HEK293 (cell line): Measurements from ENCODE around the gene BCAS3.

ENCODE experiments used
- CTCF ChIA-PET: fragments of 350-600 bp; formaldehyde crosslinking; extraction: SDS; loops from one replicate; lab custom pipeline; 2021; ENCODE audit warnings: antibody characterized with exemption; lab: Yijun Ruan, JAX
- POLR2A ChIA-PET: fragments of 300-600 bp; formaldehyde crosslinking; extraction: SDS; loops from one replicate; lab custom pipeline; 2020; ENCODE audit warnings: antibody characterized with exemption, inconsistent platforms; lab: Yijun Ruan, JAX
- H3K27ac ChIP-seq: fragments of 200-500 bp; sonication (Bioruptor generic); 2 replicates; pipeline ENCODE4 v1.5.1; 2014; ENCODE audit warnings: low read depth, low read length, control low read depth, inconsistent platforms; ENCODE audit errors: extremely low read depth
- H3K36me3 ChIP-seq, 2 experiments: fragments of 200-500 bp in 1 of 2; sonication (Bioruptor generic) in 1 of 2; 1 replicate in 1 of 2; 2 replicates in 1 of 2; pipeline ENCODE4 v1.5.1; 2014 to 2017; ENCODE audit warnings: inconsistent platforms in 2 of 2, low read length in 2 of 2; ENCODE audit not compliant: control insufficient read depth in 2 of 2, insufficient read depth in 1 of 2
- H3K4me1 ChIP-seq: fragments of 200-500 bp; sonication (Bioruptor generic); 2 replicates; pipeline ENCODE4 v1.5.1; 2014; ENCODE audit warnings: mild to moderate bottlenecking, low read length, inconsistent platforms; ENCODE audit not compliant: control insufficient read depth, insufficient read depth
- H3K4me3 ChIP-seq: 2 replicates; pipeline ENCODE4 v1.5.1; 2011; ENCODE audit warnings: low read depth, mild to moderate bottlenecking, control low read depth, low read length, moderate library complexity
- H3K9me3 ChIP-seq: fragments of 200-500 bp; sonication (Bioruptor generic); 2 replicates; pipeline ENCODE4 v1.5.1; 2014; ENCODE audit warnings: low read depth, low read length, inconsistent platforms; ENCODE audit not compliant: control insufficient read depth, insufficient read depth
- BCL6B ChIP-seq: fragments of 450-650 bp; formaldehyde crosslinking; IDR thresholded peaks from 2 replicates; pipeline ENCODE4 v1.5.1; 2017; ENCODE audit warnings: missing biosample characterization, missing genetic modification characterization
- OVOL3 ChIP-seq: fragments of 450-650 bp; formaldehyde crosslinking; IDR thresholded peaks from 2 replicates; pipeline ENCODE4 v1.5.1; 2016; ENCODE audit warnings: missing biosample characterization, missing genetic modification characterization
- PRDM1 ChIP-seq: fragments of 450-650 bp; formaldehyde crosslinking; IDR thresholded peaks from 2 replicates; pipeline ENCODE4; 2016; ENCODE audit warnings: missing biosample characterization, missing genetic modification characterization
- ZBTB17 ChIP-seq: fragments of 450-650 bp; formaldehyde crosslinking; IDR thresholded peaks from 2 replicates; pipeline ENCODE4 v1.5.1; 2016; ENCODE audit warnings: missing biosample characterization, missing genetic modification characterization
- ZNF132 ChIP-seq: fragments of 450-650 bp; formaldehyde crosslinking; IDR thresholded peaks from 2 replicates; pipeline ENCODE4 v1.5.1; 2017; ENCODE audit warnings: missing biosample characterization, missing genetic modification characterization, borderline replicate concordance
- ZNF16 ChIP-seq: fragments of 450-650 bp; formaldehyde crosslinking; IDR thresholded peaks from 2 replicates; pipeline ENCODE4 v1.5.1; 2016; ENCODE audit warnings: low read depth, missing biosample characterization, missing genetic modification characterization
- ZNF18 ChIP-seq: fragments of 450-650 bp; formaldehyde crosslinking; IDR thresholded peaks from 2 replicates; pipeline ENCODE4 v1.5.1; 2016; ENCODE audit warnings: missing biosample characterization, missing genetic modification characterization
- ZNF221 ChIP-seq: fragments of 450-650 bp; formaldehyde crosslinking; IDR thresholded peaks from 2 replicates; pipeline ENCODE4 v1.5.1; 2017; ENCODE audit warnings: missing biosample characterization, missing genetic modification characterization, borderline replicate concordance
- ZNF26 ChIP-seq: fragments of 450-650 bp; formaldehyde crosslinking; IDR thresholded peaks from 2 replicates; pipeline ENCODE4 v1.5.1; 2016; ENCODE audit warnings: missing biosample characterization, missing genetic modification characterization
- ZNF280C ChIP-seq: fragments of 450-650 bp; formaldehyde crosslinking; IDR thresholded peaks from 2 replicates; pipeline ENCODE4 v1.5.1; 2016; ENCODE audit warnings: missing biosample characterization, missing genetic modification characterization
- ZNF292 ChIP-seq: fragments of 450-650 bp; formaldehyde crosslinking; IDR thresholded peaks from 2 replicates; pipeline ENCODE4 v1.5.1; 2016; ENCODE audit warnings: low read depth, missing biosample characterization, missing genetic modification characterization, borderline replicate concordance
- ZNF341 ChIP-seq: fragments of 450-650 bp; formaldehyde crosslinking; IDR thresholded peaks from 2 replicates; pipeline ENCODE4; 2016; ENCODE audit warnings: low read depth, missing biosample characterization, missing genetic modification characterization
- ZNF366 ChIP-seq: fragments of 450-650 bp; formaldehyde crosslinking; conservative IDR thresholded peaks from 2 replicates; pipeline ENCODE4 v1.5.1; 2016; ENCODE audit warnings: missing biosample characterization, missing genetic modification characterization
- ZNF37A ChIP-seq: fragments of 450-650 bp; IDR thresholded peaks from 2 replicates; pipeline ENCODE4 v1.5.1; 2018; ENCODE audit warnings: missing biosample characterization, missing genetic modification characterization
- ZNF416 ChIP-seq: fragments of 450-650 bp; formaldehyde crosslinking; IDR thresholded peaks from 2 replicates; pipeline ENCODE4 v1.5.1; 2016; ENCODE audit warnings: missing biosample characterization, missing genetic modification characterization
- ZNF518A ChIP-seq: fragments of 450-650 bp; formaldehyde crosslinking; conservative IDR thresholded peaks from 2 replicates; pipeline ENCODE4 v1.5.1; 2016; ENCODE audit warnings: low read depth, missing biosample characterization, missing genetic modification characterization
- ZNF677 ChIP-seq: fragments of 450-650 bp; IDR thresholded peaks from 2 replicates; pipeline ENCODE4 v1.5.0; 2018; ENCODE audit warnings: missing biosample characterization, mild to moderate bottlenecking, missing genetic modification characterization, moderate library complexity
- ZNF837 ChIP-seq: fragments of 450-650 bp; formaldehyde crosslinking; IDR thresholded peaks from 2 replicates; pipeline ENCODE4 v1.5.1; 2016; ENCODE audit warnings: missing biosample characterization, missing genetic modification characterization

BCAS3 gene

GRCh38 chr17:61420745-61421398 lies 743.2 kb downstream of the BCAS3 start:
- H3K27ac ChIP-seq = no peak overlapping the region
- POLR2A ChIA-PET = interaction anchor here (0.6 to 0.7 kb wide), 4 partner anchors 27 to 245 kb away, joined by 3 to 4 read pairs (median 3); no protein-coding TSS in a partner anchor
- CTCF ChIA-PET = interaction anchor here (0.6 to 2.9 kb wide), 5 partner anchors 9 to 162 kb away, joined by 3 to 19 read pairs (median 6); no protein-coding TSS in a partner anchor
- no peaks in the 10 kb centered on the region for H3K36me3 ChIP-seq
- H3K4me1 ChIP-seq = no peaks in the 10 kb centered on the region; the same call in 1 of the 2 replicates
- H3K9me3 ChIP-seq = no peaks in the 10 kb centered on the region
- TF ChIP-seq ZNF132 (tag by site-specific recombination) = no peak
- no peak for TF ChIP-seq ZBTB17
- no peak for TF ChIP-seq OVOL3 (tag by site-specific recombination)
- no peak for TF ChIP-seq ZNF37A (tag by site-specific recombination)
- no peak for TF ChIP-seq ZNF18 (tag by site-specific recombination)
- H3K4me3 ChIP-seq = no peak overlapping the region

GRCh38 chr17:61421460-61421859 lies 743.8 kb downstream of the BCAS3 start:
- Histone ChIP-seq H3K27ac (no peak overlapping the region), H3K36me3 (no peaks in the 10 kb centered on the region), H3K4me3 (no peak overlapping the region), H3K4me1 (no peaks in the 10 kb centered on the region), H3K9me3 (no peaks in the 10 kb centered on the region)
- POLR2A ChIA-PET = interaction anchor here (0.6 kb wide), 2 partner anchors 26 to 98 kb away, joined by 3 to 4 read pairs; no protein-coding TSS in a partner anchor
- CTCF ChIA-PET = interaction anchor here (0.9 to 1.6 kb wide), 2 partner anchors 9 to 153 kb away, joined by 5 to 9 read pairs; no protein-coding TSS in a partner anchor
- TF ChIP-seq ZNF677 (tag by site-specific recombination) = no peak
- TF ChIP-seq ZNF837 = no peak
- no peak for TF ChIP-seq ZNF341 (tag by site-specific recombination)
- TF ChIP-seq ZNF16 = no peak
- TF ChIP-seq ZNF26 (tag by site-specific recombination) = no peak
- TF ChIP-seq ZNF280C (tag by site-specific recombination) = no peak

- Histone ChIP-seq H3K9me3 (no peaks in the 10 kb centered on the region), H3K36me3 (no peaks in the 10 kb centered on the region), H3K27ac (no peak overlapping the region), H3K4me1 (no peaks in the 10 kb centered on the region), H3K4me3 (no peak overlapping the region)
- no peak for TF ChIP-seq BCL6B (tag by site-specific recombination)
- TF ChIP-seq ZNF366 (tag by site-specific recombination) = peak; percentile 80
- no peak for TF ChIP-seq ZNF416 (tag by site-specific recombination)
- no peak for TF ChIP-seq ZNF518A
- no peak for TF ChIP-seq ZNF221 (tag by site-specific recombination)
- TF ChIP-seq PRDM1 = peak; percentile 66
- no peak for TF ChIP-seq ZNF292 (tag by site-specific recombination)
- ChIA-PET POLR2A (no interaction called here), CTCF (interaction anchor here (0.9 kb wide), 1 partner anchor 152 kb away, joined by 5 read pairs; no protein-coding TSS in a partner anchor)
These were observed 744.6 kb downstream of the BCAS3 start for GRCh38 chr17:61422116-61422799.
